GM23338 (cell line): ENCODE data around the gene CTNNA2. TPM values are rescaled to one million over a fixed set of nuclear protein-coding genes. Genes with fewer than 3 reads are reported as not detected.

Experiments
- ATAC-seq: fragments of 200-7000 bp; cut with Tn5 transposase; 3 replicates; pipeline ENCODE4 v1.9.1; 2020
- DNase-seq: peaks from one replicate; pipeline ENCODE4 v3.0.0-alpha.2; 2015; ENCODE audit warnings: low spot score
- H2AFZ ChIP-seq: fragments of 200-600 bp; sonication (generic); 2 replicates; pipeline ENCODE4 v1.8.0; 2016; ENCODE audit warnings: antibody characterized with exemption, mild to moderate bottlenecking, moderate library complexity
- H3F3A ChIP-seq: fragments of 200-600 bp; sonication (generic); replicated peaks from 2 replicates; pipeline ENCODE4 v1.8.0; 2017; ENCODE audit warnings: antibody characterized with exemption, mixed run types, low read depth
- H3K27ac ChIP-seq: fragments of 200-600 bp; sonication (generic); 2 replicates; pipeline ENCODE4 v1.6.1; 2016; ENCODE audit warnings: low read depth
- H3K27me3 ChIP-seq: fragments of 200-600 bp; sonication (generic); 2 replicates; pipeline ENCODE4 v1.8.0; 2016; ENCODE audit warnings: mild to moderate bottlenecking, mixed run types, moderate library complexity; ENCODE audit not compliant: insufficient read depth
- H3K36me3 ChIP-seq: fragments of 200-600 bp; sonication (generic); 2 replicates; pipeline ENCODE4 v1.8.0; 2016; ENCODE audit warnings: mild to moderate bottlenecking; ENCODE audit not compliant: insufficient read depth
- H3K4me1 ChIP-seq: fragments of 200-600 bp; sonication (generic); 2 replicates; pipeline ENCODE4 v1.8.0; 2016; ENCODE audit warnings: mild to moderate bottlenecking, moderate library complexity; ENCODE audit not compliant: insufficient read depth
- H3K4me2 ChIP-seq: fragments of 200-600 bp; sonication (generic); 2 replicates; pipeline ENCODE4 v1.7.1; 2017; ENCODE audit warnings: mixed run types
- H3K4me3 ChIP-seq: fragments of 200-600 bp; sonication (generic); 2 replicates; pipeline ENCODE4 v1.6.1; 2016; ENCODE audit warnings: mixed run types
- H3K79me2 ChIP-seq: fragments of 200-600 bp; sonication (generic); replicated peaks from 2 replicates; pipeline ENCODE4 v1.8.0; 2017; ENCODE audit warnings: mild to moderate bottlenecking; ENCODE audit not compliant: insufficient read depth
- H3K9me2 ChIP-seq: fragments of 200-600 bp; sonication (generic); 2 replicates; pipeline ENCODE4 v1.8.0; 2017; ENCODE audit not compliant: insufficient read depth
- H4K20me1 ChIP-seq: fragments of 200-600 bp; sonication (generic); replicated peaks from 2 replicates; pipeline ENCODE4 v1.8.0; 2017; ENCODE audit warnings: mild to moderate bottlenecking; ENCODE audit not compliant: insufficient read depth
- H3K27ac Mint-ChIP-seq: 2 replicates; pipeline ENCODE4 v1.8.0; 2020; ENCODE audit warnings: inconsistent platforms, mild to moderate bottlenecking, moderate library complexity, mixed read lengths
- H3K27me3 Mint-ChIP-seq: 3 replicates; pipeline ENCODE4 v1.8.0; 2022; ENCODE audit warnings: low read depth, mild to moderate bottlenecking, moderate library complexity, mixed read lengths, inconsistent platforms; ENCODE audit not compliant: insufficient read depth, poor library complexity
- H3K36me3 Mint-ChIP-seq: 3 replicates; pipeline ENCODE4 v1.8.0; 2021; ENCODE audit warnings: low read depth, mild to moderate bottlenecking, inconsistent platforms, moderate library complexity, mixed read lengths
- H3K4me1 Mint-ChIP-seq: 3 replicates; pipeline ENCODE4 v1.8.0; 2020; ENCODE audit warnings: mild to moderate bottlenecking, inconsistent platforms, mixed read lengths
- H3K4me3 Mint-ChIP-seq: 3 replicates; pipeline ENCODE4 v1.8.0; 2021; ENCODE audit warnings: moderate library complexity, mild to moderate bottlenecking, inconsistent platforms, mixed read lengths
- H3K9me3 Mint-ChIP-seq: 3 replicates; pipeline ENCODE4 v1.8.0; 2020; ENCODE audit warnings: moderate library complexity, mild to moderate bottlenecking, inconsistent platforms, mixed read lengths
- CREB1 ChIP-seq: fragments of 250-450 bp; sonication (Bioruptor Pico); IDR thresholded peaks from 2 replicates; pipeline ENCODE4 v1.5.0; 2020; ENCODE audit warnings: low read depth, mild to moderate bottlenecking, moderate library complexity
- CTCF ChIP-seq, 2 experiments: fragments of 200-600 bp in 1 of 2; sonication (generic) in 1 of 2; conservative IDR thresholded peaks; 2 replicates each; pipeline versions ENCODE4 v1.5.1 to v1.6.1; 2016 to 2017; ENCODE audit warnings: antibody characterized with exemption in 2 of 2, low read depth in 2 of 2, mild to moderate bottlenecking in 2 of 2, moderate library complexity in 1 of 2
- ETS1 ChIP-seq: IDR thresholded peaks from 2 replicates; pipeline ENCODE4 v1.6.1; 2016; ENCODE audit warnings: antibody characterized with exemption
- EZH2 ChIP-seq: fragments of 200-600 bp; sonication (generic); IDR thresholded peaks from one replicate; pipeline ENCODE4 v1.8.0; 2017; ENCODE audit warnings: antibody characterized with exemption, mild to moderate bottlenecking, low read depth; ENCODE audit not compliant: unreplicated experiment
- EZH2phosphoT487 ChIP-seq: fragments of 200-600 bp; sonication (generic); IDR thresholded peaks from one replicate; pipeline ENCODE4 v1.8.1; 2018; ENCODE audit warnings: antibody characterized with exemption; ENCODE audit not compliant: unreplicated experiment
- JUNB ChIP-seq: IDR thresholded peaks from one replicate; pipeline ENCODE4 v1.6.1; 2016; ENCODE audit warnings: antibody characterized with exemption; ENCODE audit not compliant: unreplicated experiment
- POLR2AphosphoS5 ChIP-seq: IDR thresholded peaks from 2 replicates; pipeline ENCODE4 v1.6.1; 2016; ENCODE audit warnings: antibody characterized with exemption, low read depth
- REST ChIP-seq: IDR thresholded peaks from one replicate; pipeline ENCODE4 v1.6.1; 2018; ENCODE audit warnings: antibody characterized with exemption; ENCODE audit not compliant: unreplicated experiment
- ZNF114 ChIP-seq: fragments of 250-450 bp; sonication (Bioruptor Pico); IDR thresholded peaks from 2 replicates; pipeline ENCODE4 v1.5.0; 2020; ENCODE audit warnings: mild to moderate bottlenecking, moderate library complexity
- ZNF331 ChIP-seq: fragments of 250-450 bp; sonication (Bioruptor Pico); IDR thresholded peaks from 2 replicates; pipeline ENCODE4 v1.5.0; 2020; ENCODE audit warnings: low read depth, mild to moderate bottlenecking, moderate library complexity
- polyA plus RNA-seq: library from polyadenylated mRNA; unstranded; fragments of >200 nt; fragmentation: Nextera tagmentation; extraction: Ambion mirVana; gene quantifications from 2 replicates; pipeline ENCODE4 v1.2.1, GENCODE V29; 2016
- total RNA-seq: library from RNA; depleted of rRNA; stranded (reverse); fragments of >200 nt; shearing (Covaris generic); gene quantifications from 2 replicates; pipeline ENCODE4 v1.2.3, GENCODE V29; 2014

Gene CTNNA2
- total and polyA plus RNA-seq, 2 experiments from 2014 or later: 6.4 to 15.6 TPM

GRCh38 chr2:80246534-80246933 is 733.7 kb downstream of the CTNNA2 start (continued):
- no peak for TF ChIP-seq ZNF114 (CRISPR knock-in tag)
- TF ChIP-seq EZH2: no peak
- no peak for TF ChIP-seq CREB1 (CRISPR knock-in tag)
- TF ChIP-seq EZH2phosphoT487: no peak
- TF ChIP-seq ETS1: no peak
- TF ChIP-seq CTCF (conservative IDR thresholded peaks at IDR 0.05; ENCODE audit: low read depth in 2 of 2): no peak
- no peak for TF ChIP-seq POLR2AphosphoS5
- TF ChIP-seq JUNB: no peak
- no peak for TF ChIP-seq ZNF331 (CRISPR knock-in tag)

GRCh38 chr2:80247339-80247738 is 734.5 kb downstream of the CTNNA2 start:
- no peak overlapping the region for H3K4me3 ChIP-seq
- peaks cover 7% of the 10 kb centered on the region for H3K4me1 Mint-ChIP-seq
- ATAC-seq: no peak

More at GRCh38 chr2:80247339-80247738, 734.5 kb downstream of the CTNNA2 start:
- H3K27me3 Mint-ChIP-seq: no peaks in the 10 kb centered on the region
- TF ChIP-seq JUNB (no peak), REST (no peak)
- no peak for DNase-seq
- no peak overlapping the region for H3K4me3 Mint-ChIP-seq
- H3K36me3 ChIP-seq: no peaks in the 10 kb centered on the region
- H3K4me2 ChIP-seq: no peak overlapping the region
- H3K27me3 ChIP-seq: no peaks in the 10 kb centered on the region
- no peak overlapping the region for H2AFZ ChIP-seq
- no peaks in the 10 kb centered on the region for H3K9me3 Mint-ChIP-seq
- H3K27ac Mint-ChIP-seq: no peak overlapping the region
- H4K20me1 ChIP-seq: no peaks in the 10 kb centered on the region
- H3K9me2 ChIP-seq: peaks cover 13% of the 10 kb centered on the region; the same call in 1 of the 2 replicates
- no peaks in the 10 kb centered on the region; the same call in 1 of the 2 replicates for H3K4me1 ChIP-seq
- H3K27ac ChIP-seq: no peak overlapping the region
- no peaks in the 10 kb centered on the region for H3K79me2 ChIP-seq
- H3F3A ChIP-seq: no peaks in the 10 kb centered on the region
- H3K36me3 Mint-ChIP-seq: no peaks in the 10 kb centered on the region
